ENCODE measurements around the gene BTBD9. TPM values are rescaled to one million over a fixed set of nuclear protein-coding genes. Genes with fewer than 3 reads are reported as not detected.
"Not testable (repeated sequence)": the region's sequence is repeated elsewhere in the genome, so short reads cannot be mapped to it uniquely, and the experiment has no call there.

BTBD9 gene
- total and polyA plus RNA-seq, 2 of the 13 experiments (the other 11 are each of a cell fraction or from before 2014, with no cell fraction given) = 1.2 to 3.0 TPM

- BruUV-seq (replicated peaks); ATAC-seq; H2AFZ ChIP-seq (ENCODE audit: low read length); FAIRE-seq; H3K9me3 ChIP-seq (ENCODE audit: low read length); H3K4me1 ChIP-seq (ENCODE audit: insufficient read depth, low read length); CTCF ChIA-PET (ENCODE audit: low intra/inter-chr PET ratio, low total read pairs); H3K27me3 ChIP-seq (ENCODE audit: control insufficient read depth in 1 of 2, insufficient read depth in 2 of 2, low read length in 2 of 2); H3K27ac ChIP-seq (ENCODE audit: extremely low read length, insufficient read depth, low read length); DNase-seq (ENCODE audit: low spot score); intact Hi-C loops (cut with micrococcal nuclease; ENCODE audit: unreplicated experiment); H4K20me1 ChIP-seq (ENCODE audit: insufficient read depth, low read length); H3K4me3 ChIP-seq (replicated peaks in 1 of 3; ENCODE audit: insufficient read depth in 1 of 3, low read depth in 2 of 3, low read length in 3 of 3); H3K4me2 ChIP-seq (ENCODE audit: low read depth, low read length); POLR2A ChIA-PET; H3K79me2 ChIP-seq (ENCODE audit: insufficient read depth, low read length); H3K9ac ChIP-seq (ENCODE audit: insufficient read depth, low read depth, low read length); in situ Hi-C loops (cut with HindIII; ENCODE audit: extremely low pct_ligation_motif_present, low pct_unique_long_range_greater_than_20kb): not testable (repeated sequence)
- WGBS (ENCODE audit: low lambda C conversion rate) = over 99% methylated on average over 36 of the region's 40 CpGs
- TF ChIP-seq AGO2 (optimal IDR thresholded peaks at IDR 0.05; ENCODE audit: low read depth, low read length) (peak; percentile 30), ZMYM4 (CRISPR knock-in tag; IDR thresholded peaks at IDR 0.05) (0 out of 2 replicates have a peak, but pooled peaks have one; percentile 3)
- peaks cover 2 to 26% of the 10 kb centered on the region in 2 experiments; a peak in 4 of 5 replicates for H3K36me3 ChIP-seq (replicated peaks in 1 of 2; ENCODE audit: control insufficient read depth in 1 of 2, insufficient read depth in 2 of 2, low read length in 2 of 2)
Observed at GRCh38 chr6:38124224-38124926, 515.4 kb downstream of the BTBD9 start.

- Histone ChIP-seq H3K4me1 (ENCODE audit: insufficient read depth, low read length) (no peaks in the 10 kb centered on the region), H4K20me1 (ENCODE audit: insufficient read depth, low read length) (no peaks in the 10 kb centered on the region), H3K4me3 (replicated peaks in 1 of 3; ENCODE audit: insufficient read depth in 1 of 3, low read depth in 2 of 3, low read length in 3 of 3) (no peak overlapping the region), H3K9ac (ENCODE audit: insufficient read depth, low read depth, low read length) (no peak overlapping the region), H3K79me2 (ENCODE audit: insufficient read depth, low read length) (no peaks in the 10 kb centered on the region), H3K36me3 (replicated peaks in 1 of 2; ENCODE audit: control insufficient read depth in 1 of 2, insufficient read depth in 2 of 2, low read length in 2 of 2) (peaks cover 11 to 40% of the 10 kb centered on the region in 2 experiments), H2AFZ (ENCODE audit: low read length) (no peak overlapping the region), H3K27ac (ENCODE audit: extremely low read length, insufficient read depth, low read length) (no peak overlapping the region), H3K9me3 (ENCODE audit: low read length) (no peaks in the 10 kb centered on the region), H3K27me3 (ENCODE audit: control insufficient read depth in 1 of 2, insufficient read depth in 2 of 2, low read length in 2 of 2) (no peaks in the 10 kb centered on the region), H3K4me2 (ENCODE audit: low read depth, low read length) (no peak overlapping the region)
- BruUV-seq (replicated peaks) = no TSS peak
- FAIRE-seq (no peak), DNase-seq (ENCODE audit: low spot score) (no peak), ATAC-seq (no peak)
- ChIA-PET CTCF (ENCODE audit: low intra/inter-chr PET ratio, low total read pairs) (no interaction called here), POLR2A (no interaction called here)
- in situ Hi-C loops (cut with HindIII; ENCODE audit: extremely low pct_ligation_motif_present, low pct_unique_long_range_greater_than_20kb) = no loop called here
- WGBS (ENCODE audit: low lambda C conversion rate) = 94% methylated on average over 6 of the region's 6 CpGs
- TF ChIP-seq ZNF652 (CRISPR knock-in tag; IDR thresholded peaks at IDR 0.05; ENCODE audit: borderline replicate concordance, low read depth) (no peak), MTF1 (CRISPR knock-in tag; IDR thresholded peaks at IDR 0.05) (no peak), ZC3H4 (CRISPR knock-in tag; IDR thresholded peaks at IDR 0.05; ENCODE audit: borderline replicate concordance) (no peak), SKI (IDR thresholded peaks at IDR 0.05; ENCODE audit: partially characterized antibody) (no peak)
- intact Hi-C loops (cut with micrococcal nuclease; ENCODE audit: unreplicated experiment) = no loop called here
Observed at GRCh38 chr6:38119516-38119915, 520.2 kb downstream of the BTBD9 start.
